ENCODE results near the gene ASIC4.

GRCh38 chr2:219578811-219579613 lies 64.7 kb downstream of the ASIC4 start:
- no peak for TF ChIP-seq CTCF (optimal IDR thresholded peaks at IDR 0.05 in 1 of 3, IDR thresholded peaks at IDR 0.05 in 1 of 3, conservative IDR thresholded peaks at IDR 0.05 in 1 of 3; ENCODE audit: extremely low read depth in 1 of 3, insufficient read depth in 2 of 3, low read length in 3 of 3)
- no peak for TF ChIP-seq EZH2 (IDR thresholded peaks at IDR 0.05; ENCODE audit: low read length)
